HG03025 (cell line): ENCODE measurements around the gene PHOX2A.

ENCODE experiments used
- ATAC-seq: cut with Tn5 transposase; IDR thresholded peaks from one replicate; pipeline ENCODE4 v1.9.1; 2021; ENCODE audit warnings: mild to moderate bottlenecking, moderate library complexity; ENCODE audit not compliant: unreplicated experiment, low FRiP score

PHOX2A gene

GRCh38 chr11:72250661-72251464 is 6.9 kb upstream of the PHOX2A start:
- no peak for ATAC-seq

DNA sequence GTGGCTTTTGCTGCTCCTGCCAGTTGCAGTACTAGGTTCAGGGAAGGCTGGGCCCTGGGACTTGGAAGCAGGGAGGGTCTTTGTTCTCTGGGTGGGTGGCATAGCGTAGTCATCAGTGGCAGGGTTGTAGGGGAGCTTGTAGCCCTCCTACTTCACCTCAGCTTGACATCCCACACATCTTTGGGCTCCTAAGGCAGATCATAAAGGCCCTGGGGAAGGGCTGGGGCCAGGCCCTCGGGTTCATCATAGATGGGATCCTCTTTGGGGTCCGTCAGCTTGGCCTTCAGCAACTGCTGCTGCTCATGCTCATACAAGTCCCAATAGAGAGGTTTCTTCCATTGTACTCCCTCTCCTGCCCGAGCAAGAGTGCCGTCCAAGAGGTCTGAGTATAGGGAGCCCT is 6.0 kb upstream of the PHOX2A start:
- no peak for ATAC-seq

GRCh38 chr11:72247584-72247983 is 3.6 kb upstream of the PHOX2A start:
- ATAC-seq, result no peak

- no peak for ATAC-seq
Observed at GRCh38 chr11:72245263-72245816, 1.4 kb upstream of the PHOX2A start.

GRCh38 chr11:72244361-72245262 is 636 bp upstream of the PHOX2A start:
- no peak for ATAC-seq

DNA sequence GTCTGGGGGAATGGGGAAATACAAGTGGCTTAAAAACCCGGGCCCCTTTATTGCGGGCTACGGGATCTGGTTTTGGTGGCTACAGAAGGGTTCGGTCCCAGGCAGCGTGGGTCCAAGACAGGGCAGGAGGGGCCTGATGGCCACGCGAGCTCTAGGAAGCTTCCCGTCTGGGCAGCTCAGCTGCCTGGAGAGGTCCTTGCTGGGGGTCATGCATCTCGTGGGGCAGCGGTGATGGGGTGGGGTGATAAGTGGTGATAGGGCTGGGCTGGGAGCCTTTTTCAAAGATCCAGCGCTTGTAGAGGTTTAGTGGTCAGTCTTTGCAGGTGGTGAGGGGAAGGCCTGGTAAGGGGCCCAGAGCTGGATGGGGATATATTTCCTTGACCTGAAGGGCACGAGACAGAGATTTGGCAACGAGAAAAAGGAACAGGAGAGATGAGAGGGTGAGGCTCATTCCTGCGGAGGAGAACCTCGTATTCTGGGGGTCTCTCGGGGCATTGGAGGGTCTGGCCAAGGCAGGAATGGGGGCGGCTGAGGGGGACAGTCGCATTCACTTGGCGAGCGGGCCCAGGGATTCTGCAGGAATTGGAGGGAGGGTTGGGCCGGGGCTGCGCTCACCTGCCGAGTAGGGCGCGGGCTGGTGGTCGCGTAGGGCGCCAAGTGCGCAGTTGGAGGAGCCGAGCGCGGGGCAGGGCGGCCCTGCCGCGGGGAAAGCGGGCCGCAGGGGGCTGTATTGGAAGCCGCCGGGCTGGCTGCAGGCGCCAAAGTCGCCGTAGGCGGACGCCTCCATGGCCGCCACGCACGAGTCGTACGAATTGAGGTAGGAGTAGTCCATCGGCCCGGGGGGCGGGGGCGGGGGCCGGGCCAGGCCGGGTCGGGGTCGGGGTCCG is 560 bp downstream of the PHOX2A start:
- ATAC-seq, result no peak

- ATAC-seq, result no peak
Observed at GRCh38 chr11:72242141-72242540, 1.8 kb downstream of the PHOX2A start.

DNA sequence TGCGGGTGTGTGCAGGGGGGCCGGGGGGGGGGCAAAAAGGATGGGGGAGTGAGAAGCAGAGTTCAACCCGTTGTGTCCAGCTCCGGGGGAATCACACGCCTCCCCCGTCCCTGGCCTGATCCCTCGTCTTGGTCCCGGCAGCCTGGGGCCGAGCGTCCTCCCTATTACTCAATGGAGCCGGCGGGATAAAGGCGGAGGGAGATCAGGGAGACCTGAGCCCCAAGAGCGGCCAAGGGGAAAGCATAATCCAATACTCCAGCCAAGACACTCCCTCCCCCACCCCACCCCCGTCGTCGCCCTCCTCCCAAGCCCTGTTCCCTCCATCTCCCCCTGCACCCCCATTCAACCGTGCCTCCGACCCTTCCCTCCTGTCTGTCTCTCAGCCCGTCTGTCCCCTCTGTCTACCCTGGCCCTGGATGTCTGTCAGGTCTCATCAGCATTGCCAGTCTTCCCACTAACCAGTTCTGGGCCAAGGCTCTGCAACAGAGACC is 2.6 kb downstream of the PHOX2A start:
- ATAC-seq, result no peak

DNA sequence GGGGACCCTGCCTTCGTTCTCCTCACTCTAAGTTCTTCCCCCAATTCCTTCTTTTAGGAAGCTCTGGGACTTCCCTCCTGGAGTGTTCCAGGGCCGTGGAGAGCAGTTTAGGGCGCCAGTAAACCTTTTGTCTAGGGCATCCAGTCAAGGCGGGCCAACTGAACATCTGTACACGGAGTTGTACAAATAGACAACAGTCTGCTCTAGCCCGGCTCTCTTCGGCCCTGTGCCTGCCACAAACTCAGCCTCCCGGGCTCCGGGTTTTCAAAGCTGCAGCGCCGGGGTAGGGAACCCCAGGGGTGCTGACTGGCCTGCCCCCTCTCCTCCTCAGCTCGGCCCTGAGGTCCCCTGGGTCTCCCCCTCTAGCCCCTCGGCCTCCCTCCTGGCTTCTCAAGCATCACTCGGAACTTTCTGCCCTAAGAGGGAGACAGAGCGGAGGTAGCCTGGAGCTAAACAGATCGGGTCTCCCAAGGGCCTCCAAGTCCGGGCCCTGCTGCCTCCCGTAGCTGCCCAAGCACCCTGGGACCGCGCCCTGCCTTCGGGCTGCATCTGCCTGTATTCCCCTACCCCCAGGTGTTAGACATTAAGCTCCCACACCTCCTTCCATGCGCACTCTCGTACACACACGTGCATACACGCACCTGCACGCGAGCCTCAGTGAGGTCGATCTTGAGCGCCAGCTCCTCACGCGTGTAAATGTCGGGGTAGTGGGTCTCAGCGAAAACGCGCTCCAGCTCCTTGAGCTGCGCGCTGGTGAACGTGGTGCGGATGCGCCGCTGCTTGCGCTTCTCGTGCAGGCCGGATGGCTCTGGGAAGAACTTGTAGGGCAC is 3.3 kb downstream of the PHOX2A start:
- ATAC-seq, result no peak

DNA sequence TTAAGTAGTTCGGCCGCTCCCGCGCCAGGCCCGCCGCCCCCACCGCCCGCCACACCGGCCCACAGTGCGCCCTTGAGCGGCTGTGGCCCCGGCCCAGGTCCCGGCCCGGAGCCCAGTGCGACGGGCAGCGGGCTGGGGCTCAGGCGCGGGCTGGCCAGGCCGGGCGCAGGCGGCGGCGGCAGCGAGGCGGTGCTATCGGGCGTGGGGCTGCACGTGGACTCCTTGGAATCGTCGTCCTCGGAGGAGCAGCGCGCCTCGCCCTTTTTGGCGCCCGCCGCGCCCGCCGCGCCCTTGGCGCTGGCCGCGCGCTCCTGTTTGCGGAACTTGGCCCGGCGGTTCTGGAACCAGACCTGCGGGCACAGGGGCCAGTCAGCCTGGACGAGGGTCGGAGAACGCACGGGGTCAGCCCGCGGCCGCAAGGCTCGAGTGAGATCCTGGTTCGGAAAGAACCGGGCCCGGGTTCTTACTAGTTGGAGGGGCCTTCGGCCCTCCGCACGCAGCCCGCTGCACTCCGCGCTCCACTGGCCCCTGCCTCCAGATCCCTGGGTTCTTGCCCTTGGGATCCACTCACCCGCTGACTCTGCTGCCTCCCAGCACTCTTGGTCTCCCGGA is 4.0 kb downstream of the PHOX2A start:
- no peak for ATAC-seq

DNA sequence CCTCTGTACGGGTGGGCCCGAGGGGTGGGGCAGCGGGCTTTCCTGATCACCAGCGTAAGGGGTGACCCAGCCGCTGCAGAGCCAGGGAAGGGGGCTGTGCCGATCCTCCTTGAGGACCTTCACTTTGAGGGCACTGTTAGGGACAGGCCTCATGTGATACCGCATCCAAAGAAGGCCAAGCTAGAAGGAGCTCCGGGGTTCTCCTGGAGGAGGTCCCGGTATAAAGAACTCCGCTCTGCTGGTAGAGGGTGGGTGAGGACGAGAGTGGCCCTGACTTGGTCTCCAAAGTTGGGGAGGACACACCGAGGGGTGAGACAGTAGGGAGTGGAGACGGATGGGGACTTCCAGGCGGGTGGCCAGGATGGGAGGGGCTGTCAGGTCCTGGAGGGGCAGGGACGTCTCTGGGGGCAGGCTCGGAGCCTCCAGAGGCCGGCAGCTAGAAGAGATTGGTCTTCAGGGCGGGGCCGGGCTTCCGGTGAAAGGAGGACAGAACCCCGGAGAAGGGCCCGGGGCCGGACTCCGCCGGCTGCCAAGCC is 4.6 kb downstream of the PHOX2A start:
- ATAC-seq, result no peak

DNA sequence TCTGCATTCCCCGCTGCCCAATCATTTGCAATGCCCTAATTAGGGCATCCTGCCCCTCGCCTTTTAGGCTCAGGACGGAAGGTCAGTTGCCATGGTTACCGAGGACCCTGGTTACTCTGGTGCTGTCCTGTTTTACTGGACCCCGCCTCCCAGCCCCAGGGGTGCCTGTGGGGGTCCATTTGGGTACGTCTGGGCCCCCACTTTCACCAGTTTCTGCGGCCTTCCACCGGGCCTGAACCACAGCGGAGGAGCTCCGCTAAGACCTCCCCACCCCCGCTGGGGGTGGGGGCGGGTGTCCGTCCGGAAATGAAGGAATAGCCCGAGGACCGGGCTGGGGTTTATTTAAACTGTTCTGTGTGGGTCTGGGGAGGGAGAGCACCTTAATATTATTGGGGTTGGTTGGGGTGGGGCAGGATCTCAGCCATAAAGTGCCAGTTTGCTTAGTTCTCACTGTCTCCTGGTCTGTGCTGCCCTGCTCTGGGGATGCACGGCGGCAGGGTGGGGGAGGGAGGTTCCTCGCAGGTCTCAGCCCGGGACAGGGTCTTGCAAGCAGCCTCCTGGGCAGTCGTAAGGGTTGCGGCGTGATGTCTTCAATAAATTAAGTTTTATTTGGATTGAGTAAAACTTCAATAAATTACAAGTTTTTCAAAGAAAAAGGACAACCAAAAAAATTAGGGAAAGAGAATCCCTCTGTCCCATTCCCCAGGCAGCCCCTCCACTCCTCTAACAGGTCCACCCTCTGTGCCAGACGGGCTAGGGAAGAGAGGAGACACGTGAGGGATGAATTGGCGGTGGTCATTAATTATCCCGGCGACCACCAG is 5.3 kb downstream of the PHOX2A start:
- no peak for ATAC-seq

DNA sequence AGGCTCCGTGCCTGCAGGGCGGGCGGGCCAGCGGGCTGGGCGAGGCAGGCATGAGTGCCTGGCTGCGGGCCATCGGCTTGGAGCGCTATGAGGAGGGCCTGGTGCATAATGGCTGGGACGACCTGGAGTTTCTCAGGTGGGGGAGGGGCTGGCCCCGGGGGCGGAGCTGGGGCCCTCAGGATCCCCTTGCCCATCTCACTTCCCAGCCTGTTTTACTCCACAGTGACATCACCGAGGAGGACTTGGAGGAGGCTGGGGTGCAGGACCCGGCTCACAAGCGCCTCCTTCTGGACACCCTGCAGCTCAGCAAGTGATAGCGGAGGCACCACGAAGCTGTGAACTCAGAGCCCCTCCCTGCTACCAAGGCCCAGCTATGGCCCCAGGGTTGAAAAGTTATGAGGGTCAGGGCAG is 5.9 kb downstream of the PHOX2A start:
- no peak for ATAC-seq

GRCh38 chr11:72237112-72237931 is 6.7 kb downstream of the PHOX2A start:
- no peak for ATAC-seq

DNA sequence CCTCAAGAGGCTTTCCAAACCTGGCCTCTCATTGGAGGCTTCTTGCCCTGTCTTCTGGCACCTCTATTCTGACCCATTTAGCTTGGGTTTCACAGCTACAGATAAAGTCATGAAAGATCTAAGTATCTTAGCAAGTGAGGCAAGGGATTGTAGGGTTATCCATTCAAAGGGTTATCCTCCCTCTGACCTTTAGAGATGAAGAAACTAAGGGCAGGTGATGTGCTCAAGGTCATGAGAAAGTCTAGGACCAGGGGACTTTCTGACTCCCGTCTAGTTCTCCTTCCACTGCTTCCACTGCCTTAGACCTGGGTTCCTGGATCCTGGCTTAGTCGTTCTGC is 7.2 kb downstream of the PHOX2A start:
- ATAC-seq, result no peak

DNA sequence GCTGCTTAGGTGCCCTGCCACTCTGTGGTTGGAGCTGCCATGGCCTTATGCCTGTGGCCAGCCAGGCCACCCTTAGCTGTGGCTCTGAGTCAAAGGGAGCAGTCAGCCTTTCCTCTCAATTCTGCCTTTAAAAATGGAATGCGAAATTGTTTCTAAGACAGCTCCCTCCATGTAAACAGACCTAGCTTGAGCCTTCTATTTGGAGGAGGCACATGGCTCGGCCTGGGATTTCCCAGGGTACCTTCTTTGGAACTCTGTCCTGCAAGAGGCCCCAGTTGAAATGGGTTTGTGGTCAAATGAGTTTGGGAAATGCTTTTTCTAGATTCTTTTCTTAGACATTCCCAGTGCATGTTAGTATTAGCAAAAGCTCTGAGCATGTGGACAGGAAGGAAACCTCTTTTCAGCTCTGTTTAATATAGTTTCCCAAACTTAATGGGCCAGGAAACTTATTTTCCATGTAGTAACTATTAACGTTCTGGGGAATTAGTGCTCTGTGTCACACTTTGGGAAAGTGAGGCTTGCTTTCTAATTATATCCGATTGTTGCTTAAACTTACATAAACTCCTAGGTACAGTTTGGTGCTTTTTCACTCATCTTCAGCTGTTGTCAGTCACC is 7.8 kb downstream of the PHOX2A start:
- no peak for ATAC-seq
